Astrocyte of the cerebellum (primary cell): ENCODE measurements around the gene ANKRD63.

ENCODE experiments used
- DNase-seq: peaks from one replicate; pipeline ENCODE4 v3.0.0-alpha.2; 2011; ENCODE audit warnings: low read depth
- H3K4me3 ChIP-seq: 2 replicates; pipeline ENCODE4 v1.5.1; 2011; ENCODE audit warnings: mild to moderate bottlenecking, low read depth, low read length, moderate library complexity
- in situ Hi-C: cut with HindIII; loops from 2 replicates; pipeline ENCODE4 v1.10.0; 2017; ENCODE audit warnings: low sequenced_read_pairs
- TF ChIP-seq, protein P1 (sequence below): IDR thresholded peaks from 2 replicates; pipeline ENCODE4 v1.5.1; 2012; ENCODE audit warnings: low read length, low read depth, moderate library complexity, mild to moderate bottlenecking; ENCODE audit errors: missing control alignments

The ANKRD63 gene

DNA sequence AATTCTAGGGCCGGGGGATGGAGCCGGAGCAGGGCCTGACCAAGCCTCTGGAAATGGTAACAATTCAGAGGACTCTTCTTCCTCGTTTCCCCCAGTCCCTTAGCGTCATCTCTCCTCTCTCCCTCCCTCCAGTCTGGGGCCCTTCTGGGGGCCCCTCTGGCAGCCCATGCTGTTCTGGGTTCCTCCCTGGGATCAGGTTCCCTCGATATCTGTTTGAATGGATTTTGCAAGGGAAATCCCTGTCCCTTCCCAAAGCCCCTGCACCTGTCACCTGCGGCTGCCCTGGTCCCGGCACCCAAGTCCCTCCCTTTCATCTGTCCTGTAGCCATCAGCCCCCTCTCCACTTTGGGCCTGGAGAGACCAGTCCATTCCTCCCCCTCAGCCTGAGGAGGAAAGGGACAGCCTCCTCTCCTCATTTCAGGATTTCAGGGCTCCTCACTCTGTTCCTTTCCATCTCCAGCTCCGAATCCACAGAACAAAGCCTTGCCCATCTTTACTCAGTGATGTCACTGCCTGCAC, 26.5 kb upstream of the ANKRD63 start:
- in situ Hi-C loops: no loop called here
- H3K4me3 ChIP-seq: no peak overlapping the region
- TF ChIP-seq, protein P1, sequence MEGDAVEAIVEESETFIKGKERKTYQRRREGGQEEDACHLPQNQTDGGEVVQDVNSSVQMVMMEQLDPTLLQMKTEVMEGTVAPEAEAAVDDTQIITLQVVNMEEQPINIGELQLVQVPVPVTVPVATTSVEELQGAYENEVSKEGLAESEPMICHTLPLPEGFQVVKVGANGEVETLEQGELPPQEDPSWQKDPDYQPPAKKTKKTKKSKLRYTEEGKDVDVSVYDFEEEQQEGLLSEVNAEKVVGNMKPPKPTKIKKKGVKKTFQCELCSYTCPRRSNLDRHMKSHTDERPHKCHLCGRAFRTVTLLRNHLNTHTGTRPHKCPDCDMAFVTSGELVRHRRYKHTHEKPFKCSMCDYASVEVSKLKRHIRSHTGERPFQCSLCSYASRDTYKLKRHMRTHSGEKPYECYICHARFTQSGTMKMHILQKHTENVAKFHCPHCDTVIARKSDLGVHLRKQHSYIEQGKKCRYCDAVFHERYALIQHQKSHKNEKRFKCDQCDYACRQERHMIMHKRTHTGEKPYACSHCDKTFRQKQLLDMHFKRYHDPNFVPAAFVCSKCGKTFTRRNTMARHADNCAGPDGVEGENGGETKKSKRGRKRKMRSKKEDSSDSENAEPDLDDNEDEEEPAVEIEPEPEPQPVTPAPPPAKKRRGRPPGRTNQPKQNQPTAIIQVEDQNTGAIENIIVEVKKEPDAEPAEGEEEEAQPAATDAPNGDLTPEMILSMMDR: no peak
- DNase-seq: no peak

DNA sequence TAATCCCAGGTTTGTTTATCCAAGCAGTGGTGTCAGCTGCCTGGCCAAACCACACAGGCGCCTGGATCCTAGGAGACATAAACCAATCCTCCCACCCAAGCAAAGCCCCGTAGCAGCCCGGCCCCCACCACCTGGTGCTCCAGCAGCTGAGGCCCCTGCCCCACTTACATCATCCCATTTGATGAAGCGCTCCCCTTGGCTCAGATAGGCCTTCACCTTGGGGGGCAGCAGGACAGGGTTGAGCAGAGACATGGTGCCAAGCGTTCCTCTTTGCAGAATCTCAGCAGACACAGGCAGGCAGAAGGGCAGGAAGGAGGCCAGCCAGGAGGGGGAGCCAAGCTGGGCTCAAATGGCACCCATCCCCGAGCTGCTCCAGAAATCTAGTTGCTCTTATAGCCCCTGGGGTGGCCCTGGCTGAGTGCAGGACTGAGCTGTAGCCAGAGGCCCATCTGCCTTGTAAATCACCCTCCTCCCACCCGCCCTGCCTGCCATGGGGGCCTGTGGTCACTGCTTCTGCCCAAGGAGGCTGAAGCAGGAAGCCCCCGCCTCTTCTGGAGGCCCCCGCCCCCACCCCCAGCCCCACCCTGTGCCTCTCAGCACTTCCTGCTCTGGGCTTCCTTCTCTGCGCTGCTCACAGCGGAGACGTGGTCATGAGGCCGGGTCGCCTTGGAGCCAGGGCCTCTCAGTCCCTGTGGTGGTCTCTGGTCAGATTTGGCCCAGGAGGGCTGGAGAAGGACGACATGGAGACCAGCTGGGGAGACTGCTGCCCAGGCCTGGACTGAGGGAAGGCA, 24.8 kb upstream of the ANKRD63 start, which contains the start of gene PLCB2:
TSS of gene PLCB2 (minus strand) at position 515 of the 791 bp plus-strand sequence. CDS start at position 252, 263 bp downstream.
- in situ Hi-C loops: no loop called here
- H3K4me3 ChIP-seq: no peak within 1 kb of the TSS

DNA sequence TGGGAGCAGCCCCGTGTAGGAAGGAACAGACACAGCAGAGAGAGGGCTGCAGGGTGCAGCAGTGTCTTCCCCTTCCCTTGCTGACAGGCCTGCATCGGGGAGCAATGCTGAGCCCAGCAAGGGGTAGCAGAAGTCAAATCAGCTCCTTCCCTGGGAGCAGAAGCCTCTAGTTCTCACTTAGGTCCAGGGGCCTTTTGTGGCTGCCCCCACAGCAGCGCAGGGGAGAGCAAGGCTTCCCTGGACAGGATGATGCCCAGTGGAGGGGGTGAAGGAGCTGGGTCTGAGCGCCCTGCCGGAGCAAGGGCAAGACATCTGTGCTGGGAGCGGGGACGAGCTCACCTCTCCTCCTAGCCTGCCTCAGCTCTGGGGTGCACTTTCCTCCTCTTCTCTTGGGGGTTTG, 24.0 kb upstream of the ANKRD63 start:
- in situ Hi-C loops: no loop called here
- H3K4me3 ChIP-seq: no peak overlapping the region
- DNase-seq: no peak
- TF ChIP-seq, protein P1: no peak

More for the DNA sequence above, 24.8 kb upstream of the ANKRD63 start, which contains the start of gene PLCB2:
- DNase-seq: no peak
- TF ChIP-seq, protein P1: peak; percentile 21

DNA sequence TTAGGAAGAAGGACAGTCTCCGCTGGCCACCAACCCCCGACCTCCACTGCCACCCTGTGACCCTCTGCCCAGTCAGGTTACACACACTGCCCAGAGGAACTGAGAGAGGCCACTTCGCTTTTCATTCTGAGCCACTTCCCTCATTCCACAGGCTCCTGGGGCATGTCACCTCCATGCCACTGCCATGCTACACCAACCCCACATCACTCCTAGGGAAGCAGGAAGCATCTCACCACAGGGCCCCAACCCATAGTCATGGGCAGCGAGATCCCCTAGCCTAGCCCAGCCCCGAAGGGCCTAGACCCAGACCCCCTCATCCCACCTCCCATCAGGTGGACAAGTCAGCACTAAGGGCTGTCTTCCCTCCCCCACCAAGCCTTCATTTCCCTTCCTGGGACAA, 23.5 kb upstream of the ANKRD63 start:
- TF ChIP-seq, protein P1: no peak
- no peak for DNase-seq
- in situ Hi-C loops: no loop called here
- no peak overlapping the region for H3K4me3 ChIP-seq

DNA sequence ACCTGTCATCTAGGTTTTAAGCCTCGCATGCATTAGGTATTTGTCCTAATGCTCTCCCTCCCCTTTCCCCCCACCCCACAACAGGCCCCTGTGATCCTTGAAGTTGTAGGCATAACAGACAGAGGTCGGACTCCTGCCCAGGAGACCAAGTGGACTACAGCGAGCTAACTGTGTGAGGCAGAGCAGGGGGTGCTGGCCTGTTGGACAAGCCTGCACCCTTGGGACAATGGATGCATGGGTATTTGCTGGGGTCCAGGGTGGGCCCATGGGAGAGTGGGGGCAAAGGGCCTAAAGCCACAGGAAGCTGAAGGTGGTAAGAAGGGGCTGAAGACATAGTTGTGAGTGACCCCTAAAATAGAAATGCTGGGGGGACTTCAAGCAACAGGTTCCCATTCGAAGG, 22.4 kb upstream of the ANKRD63 start:
- DNase-seq: no peak
- TF ChIP-seq, protein P1: no peak
- no peak overlapping the region for H3K4me3 ChIP-seq
- in situ Hi-C loops: no loop called here

DNA sequence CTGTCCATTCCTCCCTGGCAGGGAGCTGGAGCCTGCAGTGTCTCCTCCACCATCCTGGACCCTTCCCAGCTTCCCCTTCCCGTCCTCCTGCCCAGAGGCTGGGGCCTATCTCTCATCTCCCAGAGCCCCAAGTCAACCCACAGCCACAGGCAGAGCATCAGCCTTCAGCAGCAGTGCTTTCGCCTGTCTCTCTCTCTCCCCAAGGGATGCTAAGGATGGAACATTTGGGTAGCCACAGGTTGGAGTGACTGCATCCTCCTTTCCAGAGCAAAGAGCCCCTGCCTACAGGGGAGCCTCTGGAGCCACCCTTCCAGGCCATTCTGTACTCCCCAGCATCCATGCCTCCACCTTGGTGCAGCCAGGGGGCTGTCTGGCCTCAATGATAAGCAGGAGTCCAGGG, 20.7 kb upstream of the ANKRD63 start:
- no peak for DNase-seq
- no peak overlapping the region for H3K4me3 ChIP-seq
- in situ Hi-C loops: no loop called here
- TF ChIP-seq, protein P1: no peak
